Measurements from ENCODE around the gene RELL2.

GRCh38 chr5:141655020-141655419, 18.2 kb downstream of the RELL2 start:
- TF ChIP-seq SIN3A (IDR thresholded peaks at IDR 0.05; ENCODE audit: borderline replicate concordance, insufficient read depth, low read depth, low read length) (no peak), REST (IDR thresholded peaks at IDR 0.05; ENCODE audit: insufficient read depth in 1 of 2, low read depth in 2 of 2, low read length in 1 of 2) (no peak), CTCF (IDR thresholded peaks at IDR 0.05) (no peak), POLR2AphosphoS5 (IDR thresholded peaks at IDR 0.05; ENCODE audit: low read depth, low read length) (no peak)
